Neural progenitor cell (in vitro differentiated cells): Measurements from ENCODE around the gene PRDM15. TPM values are rescaled to one million over a fixed set of nuclear protein-coding genes. Genes with fewer than 3 reads are reported as not detected.

ENCODE experiments used
- DNase-seq: peaks from one replicate; pipeline ENCODE4 v3.0.0-alpha.2; 2016; ENCODE audit warnings: low spot score
- H2AFZ ChIP-seq: fragments of 200-600 bp; sonication (generic); replicated peaks from 2 replicates; pipeline ENCODE4 v1.6.1; 2016; ENCODE audit warnings: antibody characterized with exemption
- H3F3A ChIP-seq: fragments of 200-600 bp; sonication (generic); 2 replicates; pipeline ENCODE4 v1.6.1; 2016; ENCODE audit warnings: antibody characterized with exemption, low read depth
- H3K27ac ChIP-seq: fragments of 200-600 bp; sonication (generic); 2 replicates; pipeline ENCODE4 v1.5.1; 2016; ENCODE audit warnings: mild to moderate bottlenecking
- H3K27me3 ChIP-seq: fragments of 200-600 bp; sonication (generic); 2 replicates; pipeline ENCODE4 v1.6.1; 2016; ENCODE audit warnings: mild to moderate bottlenecking, moderate library complexity
- H3K36me3 ChIP-seq: fragments of 200-600 bp; sonication (generic); 2 replicates; pipeline ENCODE4 v1.5.1; 2016
- H3K4me1 ChIP-seq: fragments of 200-600 bp; sonication (generic); 2 replicates; pipeline ENCODE4 v1.6.1; 2016; ENCODE audit warnings: mixed run types
- H3K4me2 ChIP-seq: fragments of 200-600 bp; sonication (generic); 2 replicates; pipeline ENCODE4 v1.6.1; 2016
- H3K4me3 ChIP-seq: fragments of 200-600 bp; sonication (generic); 2 replicates; pipeline ENCODE4 v1.5.1; 2016
- H3K79me2 ChIP-seq: fragments of 200-600 bp; sonication (generic); 2 replicates; pipeline ENCODE4 v1.6.1; 2016; ENCODE audit warnings: low read depth
- H3K9ac ChIP-seq: fragments of 200-600 bp; sonication (generic); 2 replicates; pipeline ENCODE4 v1.6.1; 2016
- H3K9me3 ChIP-seq: fragments of 200-600 bp; sonication (generic); 2 replicates; pipeline ENCODE4 v1.5.1; 2016; ENCODE audit warnings: low read depth
- H4K20me1 ChIP-seq: fragments of 200-600 bp; sonication (generic); 2 replicates; pipeline ENCODE4 v1.6.1; 2016; ENCODE audit warnings: low read depth
- H3K27ac Mint-ChIP-seq: 3 replicates; pipeline ENCODE4 v1.8.0; 2021; ENCODE audit warnings: mixed read lengths
- H3K27me3 Mint-ChIP-seq: 2 replicates; pipeline ENCODE4 v1.8.0; 2022; ENCODE audit warnings: low read depth, mild to moderate bottlenecking, inconsistent platforms, moderate library complexity, mixed read lengths; ENCODE audit not compliant: insufficient read depth
- H3K36me3 Mint-ChIP-seq: 3 replicates; pipeline ENCODE4 v1.8.0; 2021; ENCODE audit warnings: mixed read lengths
- H3K4me1 Mint-ChIP-seq: 3 replicates; pipeline ENCODE4 v1.8.0; 2021; ENCODE audit warnings: mixed read lengths
- H3K4me3 Mint-ChIP-seq: 3 replicates; pipeline ENCODE4 v1.8.0; 2021; ENCODE audit warnings: mild to moderate bottlenecking, moderate library complexity, mixed read lengths
- H3K9me3 Mint-ChIP-seq: 3 replicates; pipeline ENCODE4 v1.8.0; 2020; ENCODE audit warnings: mixed read lengths
- EZH2 ChIP-seq: fragments of 200-600 bp; sonication (generic); IDR thresholded peaks from 2 replicates; pipeline ENCODE4 v1.6.1; 2017; ENCODE audit warnings: antibody characterized with exemption, mild to moderate bottlenecking, moderate library complexity
- EZH2phosphoT487 ChIP-seq: fragments of 200-600 bp; sonication (generic); IDR thresholded peaks from 2 replicates; pipeline ENCODE4 v1.6.1; 2017; ENCODE audit warnings: antibody characterized with exemption
- total RNA-seq: library from RNA; depleted of rRNA; stranded (reverse); fragments of >200 nt; gene quantifications from 2 replicates; pipeline ENCODE4 v1.2.3, GENCODE V29; 2015; ENCODE audit warnings: low replicate concordance
- TF ChIP-seq, protein P1 (sequence below): fragments of 200-600 bp; sonication (generic); IDR thresholded peaks from 2 replicates; pipeline ENCODE4 v1.5.1; 2017; ENCODE audit warnings: antibody characterized with exemption, mild to moderate bottlenecking

PRDM15 gene
- total RNA-seq, 1 donor from 2014 or later = 9.0 TPM

DNA sequence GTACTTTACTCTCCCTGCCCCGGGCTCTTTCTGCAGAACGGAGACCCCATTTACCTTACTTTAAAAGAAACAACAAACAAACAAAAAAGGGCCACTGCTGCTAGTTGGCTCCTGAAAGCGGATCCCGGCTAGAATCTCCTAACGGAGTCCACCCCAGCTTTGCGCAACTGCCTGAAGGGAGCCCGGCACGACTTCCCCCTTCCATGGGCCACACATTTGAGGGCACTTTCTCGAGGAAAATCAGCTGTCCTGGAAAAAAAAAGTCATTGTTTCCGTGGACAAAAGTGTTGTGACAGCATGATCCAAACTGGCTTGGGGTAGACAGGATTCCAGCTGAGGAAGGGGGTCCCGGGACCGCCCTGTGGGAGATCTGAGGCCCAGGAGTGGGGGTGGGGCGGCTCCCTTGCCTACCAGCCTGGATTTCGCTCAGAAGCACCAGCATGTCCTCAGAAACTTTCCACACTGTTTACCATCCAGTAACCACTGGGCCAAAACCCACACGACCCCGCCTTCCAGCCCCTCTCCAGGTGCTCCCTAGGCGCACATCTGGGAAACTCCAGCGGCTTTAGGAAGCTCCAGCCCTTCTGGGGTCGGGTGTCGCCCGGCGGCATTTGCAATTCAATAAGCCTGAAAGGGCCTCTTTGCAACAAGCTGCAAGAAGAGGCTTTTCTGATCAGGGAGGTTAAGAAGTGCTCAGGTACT lies 117.1 kb downstream of the PRDM15 start:
- Mint-ChIP-seq H3K9me3 (peaks cover under 1% of the 10 kb centered on the region), H3K27ac (no peak overlapping the region), H3K4me3 (peak overlapping the region; percentile 87), H3K4me1 (peaks cover 47% of the 10 kb centered on the region), H3K36me3 (peaks cover under 1% of the 10 kb centered on the region), H3K27me3 (peaks cover 60% of the 10 kb centered on the region)
- Histone ChIP-seq H3K27ac (no peak overlapping the region), H3K4me1 (peaks cover 36% of the 10 kb centered on the region), H2AFZ (peak overlapping the region; percentile 21), H3K79me2 (no peaks in the 10 kb centered on the region), H3K4me2 (peak overlapping the region; percentile 92), H3K27me3 (peaks cover 73% of the 10 kb centered on the region), H3K36me3 (no peaks in the 10 kb centered on the region), H3K9me3 (no peaks in the 10 kb centered on the region), H4K20me1 (peaks cover 20% of the 10 kb centered on the region), H3K4me3 (peak overlapping the region; percentile 53), H3F3A (peaks cover 44% of the 10 kb centered on the region), H3K9ac (no peak overlapping the region)
- no peak for TF ChIP-seq EZH2
- TF ChIP-seq, protein P1, sequence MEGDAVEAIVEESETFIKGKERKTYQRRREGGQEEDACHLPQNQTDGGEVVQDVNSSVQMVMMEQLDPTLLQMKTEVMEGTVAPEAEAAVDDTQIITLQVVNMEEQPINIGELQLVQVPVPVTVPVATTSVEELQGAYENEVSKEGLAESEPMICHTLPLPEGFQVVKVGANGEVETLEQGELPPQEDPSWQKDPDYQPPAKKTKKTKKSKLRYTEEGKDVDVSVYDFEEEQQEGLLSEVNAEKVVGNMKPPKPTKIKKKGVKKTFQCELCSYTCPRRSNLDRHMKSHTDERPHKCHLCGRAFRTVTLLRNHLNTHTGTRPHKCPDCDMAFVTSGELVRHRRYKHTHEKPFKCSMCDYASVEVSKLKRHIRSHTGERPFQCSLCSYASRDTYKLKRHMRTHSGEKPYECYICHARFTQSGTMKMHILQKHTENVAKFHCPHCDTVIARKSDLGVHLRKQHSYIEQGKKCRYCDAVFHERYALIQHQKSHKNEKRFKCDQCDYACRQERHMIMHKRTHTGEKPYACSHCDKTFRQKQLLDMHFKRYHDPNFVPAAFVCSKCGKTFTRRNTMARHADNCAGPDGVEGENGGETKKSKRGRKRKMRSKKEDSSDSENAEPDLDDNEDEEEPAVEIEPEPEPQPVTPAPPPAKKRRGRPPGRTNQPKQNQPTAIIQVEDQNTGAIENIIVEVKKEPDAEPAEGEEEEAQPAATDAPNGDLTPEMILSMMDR = no peak
- TF ChIP-seq EZH2phosphoT487 = no peak
- DNase-seq = peak; percentile 89

DNA sequence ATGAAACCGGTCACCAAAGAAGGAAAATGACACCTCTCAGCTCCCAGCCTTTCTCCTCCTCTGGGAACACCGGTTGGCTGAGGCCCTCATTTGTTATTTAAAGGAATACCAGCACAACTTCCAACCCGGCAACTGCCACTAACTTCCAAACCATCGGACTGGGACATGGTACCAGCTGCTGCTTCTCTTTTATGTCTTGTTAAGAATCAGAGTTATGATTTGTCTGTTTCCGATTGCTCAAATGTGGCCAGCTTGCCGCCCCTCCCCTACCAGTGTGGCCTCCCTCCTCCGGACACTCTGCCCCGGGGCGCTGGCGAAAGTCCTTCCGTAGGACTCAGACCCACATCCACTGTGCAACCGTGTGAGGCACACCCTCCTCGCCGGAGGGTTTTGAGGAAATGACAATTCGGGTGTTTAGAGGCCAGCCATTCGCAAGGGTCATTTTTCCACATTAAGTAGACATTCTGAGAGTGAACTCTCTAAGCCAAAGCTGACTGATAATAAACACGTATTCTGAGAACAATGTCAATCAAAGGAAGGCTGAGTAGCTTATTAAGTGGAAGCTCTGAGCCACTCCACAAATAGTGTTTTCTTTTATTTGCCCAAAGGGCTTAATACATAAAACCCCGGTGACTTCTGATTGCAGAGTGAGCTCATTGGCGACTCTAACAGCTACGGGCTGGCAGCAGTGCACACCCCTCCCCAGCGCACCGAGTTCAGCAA lies 117.8 kb downstream of the PRDM15 start:
- Mint-ChIP-seq H3K27me3 (peaks cover 57% of the 10 kb centered on the region), H3K4me1 (peaks cover 46% of the 10 kb centered on the region), H3K4me3 (peak overlapping the region; percentile 87), H3K36me3 (no peaks in the 10 kb centered on the region), H3K27ac (no peak overlapping the region), H3K9me3 (no peaks in the 10 kb centered on the region)
- Histone ChIP-seq H3F3A (peaks cover 44% of the 10 kb centered on the region), H4K20me1 (peaks cover 20% of the 10 kb centered on the region), H3K27me3 (peaks cover 66% of the 10 kb centered on the region), H3K9me3 (no peaks in the 10 kb centered on the region), H3K4me2 (peak overlapping the region; percentile 92), H3K4me3 (peak overlapping the region; percentile 53), H3K4me1 (peaks cover 36% of the 10 kb centered on the region), H3K79me2 (no peaks in the 10 kb centered on the region), H2AFZ (peak overlapping the region; percentile 15), H3K27ac (no peak overlapping the region), H3K9ac (no peak overlapping the region), H3K36me3 (no peaks in the 10 kb centered on the region)
- peak; percentile 47 for DNase-seq
- TF ChIP-seq EZH2 = no peak

DNA sequence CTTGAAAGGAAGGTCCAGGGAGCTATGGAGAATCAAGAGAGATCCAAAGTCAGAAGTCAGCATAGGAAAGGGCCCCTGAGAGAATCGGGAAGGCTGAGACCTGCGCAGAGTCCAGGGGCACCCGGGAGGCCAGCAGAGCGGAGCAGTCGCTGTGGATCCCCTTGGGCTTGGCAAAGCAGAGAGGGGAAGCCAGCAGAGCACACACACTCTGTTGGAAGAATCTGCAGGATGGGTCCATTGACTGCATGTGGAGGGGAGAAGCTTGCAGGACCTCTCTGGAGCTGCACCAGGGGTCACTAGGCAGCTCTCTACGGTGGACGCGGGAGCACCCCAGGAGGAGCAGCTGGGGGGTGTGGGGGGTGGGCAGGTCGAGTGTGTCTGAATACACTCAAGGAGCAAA lies 118.7 kb downstream of the PRDM15 start:
- Histone ChIP-seq H3K9ac (no peak overlapping the region), H4K20me1 (peaks cover 16% of the 10 kb centered on the region), H3K4me1 (peaks cover 36% of the 10 kb centered on the region), H3K27ac (no peak overlapping the region), H3K36me3 (no peaks in the 10 kb centered on the region), H2AFZ (no peak overlapping the region), H3K9me3 (no peaks in the 10 kb centered on the region), H3K79me2 (no peaks in the 10 kb centered on the region), H3F3A (peaks cover 37% of the 10 kb centered on the region), H3K4me3 (no peak overlapping the region), H3K27me3 (peaks cover 56% of the 10 kb centered on the region), H3K4me2 (peak overlapping the region; percentile 92)
- H3K4me3 Mint-ChIP-seq = peak overlapping the region; percentile 9
- DNase-seq = no peak
- H3K36me3 Mint-ChIP-seq = no peaks in the 10 kb centered on the region
- no peaks in the 10 kb centered on the region for H3K9me3 Mint-ChIP-seq
- TF ChIP-seq, protein P1 = no peak
- TF ChIP-seq EZH2 (no peak), EZH2phosphoT487 (no peak)
- no peak overlapping the region for H3K27ac Mint-ChIP-seq
- H3K27me3 Mint-ChIP-seq = peaks cover 57% of the 10 kb centered on the region
- peaks cover 50% of the 10 kb centered on the region for H3K4me1 Mint-ChIP-seq

DNA sequence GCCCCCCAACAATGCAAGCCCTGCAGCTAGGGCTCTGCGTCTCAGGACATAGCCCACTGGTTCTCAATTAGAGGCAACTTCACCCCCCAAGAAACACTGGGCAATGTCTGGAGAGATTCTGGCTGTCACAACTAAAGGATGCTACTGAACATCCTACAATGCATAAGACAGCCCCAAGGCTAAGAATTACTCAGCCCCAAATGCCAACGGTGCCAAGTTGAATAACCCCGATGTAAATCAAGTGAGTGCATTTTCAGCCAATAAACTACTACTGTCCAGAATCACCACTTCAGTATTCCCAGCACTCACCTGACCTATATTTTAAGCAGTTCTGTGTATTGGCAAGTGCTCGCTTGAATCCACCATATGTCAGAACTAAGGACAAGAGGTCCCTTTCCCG lies 119.2 kb downstream of the PRDM15 start:
- Histone ChIP-seq H3F3A (peaks cover 33% of the 10 kb centered on the region), H2AFZ (no peak overlapping the region), H3K27ac (no peak overlapping the region), H3K4me1 (peaks cover 37% of the 10 kb centered on the region), H3K79me2 (no peaks in the 10 kb centered on the region), H3K27me3 (peaks cover 51% of the 10 kb centered on the region), H3K4me2 (no peak overlapping the region), H3K9me3 (no peaks in the 10 kb centered on the region), H3K4me3 (no peak overlapping the region), H4K20me1 (peaks cover 12% of the 10 kb centered on the region), H3K9ac (no peak overlapping the region), H3K36me3 (no peaks in the 10 kb centered on the region)
- H3K4me1 Mint-ChIP-seq = peaks cover 53% of the 10 kb centered on the region
- TF ChIP-seq, protein P1 = no peak
- TF ChIP-seq EZH2phosphoT487 (no peak), EZH2 (no peak)
- H3K9me3 Mint-ChIP-seq = no peaks in the 10 kb centered on the region
- DNase-seq = no peak
- no peak overlapping the region for H3K4me3 Mint-ChIP-seq
- no peaks in the 10 kb centered on the region for H3K36me3 Mint-ChIP-seq
- peaks cover 52% of the 10 kb centered on the region for H3K27me3 Mint-ChIP-seq
- no peak overlapping the region for H3K27ac Mint-ChIP-seq
